ENCODE measurements around the gene DIAPH2. TPM values are rescaled to one million over a fixed set of nuclear protein-coding genes. Genes with fewer than 3 reads are reported as not detected.

DIAPH2 gene
- 18.2 and 22.8 TPM in 2 replicates for total RNA-seq

DNA sequence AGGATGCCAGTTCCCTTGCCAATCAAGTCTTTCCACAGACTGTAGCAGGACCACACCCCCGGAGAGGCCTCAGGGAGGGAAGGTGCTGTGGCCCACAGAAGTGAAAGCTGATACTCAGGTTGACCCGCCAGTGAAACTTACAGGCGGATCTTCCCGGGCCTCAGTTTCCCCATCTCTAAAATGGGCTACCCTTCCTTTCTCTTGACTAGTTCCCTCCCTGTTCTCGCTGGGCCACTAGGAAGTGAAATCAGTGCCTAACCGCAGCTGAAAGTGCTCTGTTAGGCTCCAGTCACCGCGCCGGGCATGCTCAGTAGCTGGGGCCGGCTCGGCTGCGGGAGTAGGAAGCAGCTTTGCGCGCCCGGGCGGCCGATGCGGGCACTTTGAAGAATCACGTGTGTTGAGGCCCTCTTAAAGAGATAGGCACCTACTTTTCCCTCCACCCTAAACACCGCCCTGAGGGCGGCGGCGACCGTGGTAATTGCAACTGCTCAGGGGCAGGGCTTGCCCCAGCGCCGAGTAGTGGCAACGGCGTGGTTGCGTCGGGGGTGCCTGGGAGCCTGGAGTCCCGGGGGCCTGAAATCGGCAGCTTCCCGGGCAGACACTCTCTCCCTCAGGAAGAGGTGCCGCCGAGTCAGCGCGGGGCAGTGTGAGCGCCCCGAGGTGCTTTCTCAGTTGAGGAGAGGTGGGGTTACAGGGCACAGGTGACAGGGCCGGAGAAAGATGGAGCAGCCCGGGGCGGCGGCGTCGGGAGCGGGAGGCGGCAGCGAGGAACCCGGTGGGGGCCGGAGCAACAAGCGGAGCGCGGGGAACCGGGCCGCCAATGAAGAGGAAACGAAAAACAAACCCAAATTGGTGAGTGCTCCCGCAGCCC is at the start of gene DIAPH2:
Gene DIAPH2 (plus strand): TSS at position 504 of the 871 bp plus-strand sequence.

DNA sequence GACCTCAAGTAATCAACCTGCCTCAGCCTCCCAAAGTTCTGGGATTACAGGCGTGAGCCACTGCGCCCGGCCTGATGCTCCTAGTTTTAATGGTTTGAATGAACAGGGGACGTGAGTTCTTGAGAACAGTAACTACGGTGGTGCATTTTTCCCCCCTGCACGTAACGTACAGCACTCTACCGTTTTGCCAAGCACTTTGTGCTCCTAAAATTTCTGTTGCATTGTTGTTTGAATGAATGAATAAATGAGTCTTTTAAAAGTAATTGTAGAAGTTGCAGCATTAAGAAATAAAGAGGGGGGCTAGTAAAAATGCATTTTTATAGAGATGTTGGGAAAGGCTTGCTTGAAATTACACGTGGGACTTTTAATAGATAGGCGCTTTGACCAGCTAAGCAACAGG is 199.0 kb downstream of the DIAPH2 start, which contains the start of gene RPA4:
Gene RPA4 (plus strand): TSS at position 301 of the 400 bp plus-strand sequence. CDS start 403 bp downstream, outside the sequence.

Other genes starting within 250 kb of the DIAPH2 start
- gene RPA4, start 199.1 kb downstream of the DIAPH2 start, total RNA-seq, result 1.2 and 1.8 TPM in 2 replicates